GM18498 (cell line): ENCODE results near the gene ZNF280A.

ENCODE experiments used
- ATAC-seq: cut with Tn5 transposase; IDR thresholded peaks from one replicate; pipeline ENCODE4 v1.9.1; 2021; ENCODE audit warnings: mild to moderate bottlenecking, moderate library complexity; ENCODE audit not compliant: unreplicated experiment

Gene ZNF280A, protein sequence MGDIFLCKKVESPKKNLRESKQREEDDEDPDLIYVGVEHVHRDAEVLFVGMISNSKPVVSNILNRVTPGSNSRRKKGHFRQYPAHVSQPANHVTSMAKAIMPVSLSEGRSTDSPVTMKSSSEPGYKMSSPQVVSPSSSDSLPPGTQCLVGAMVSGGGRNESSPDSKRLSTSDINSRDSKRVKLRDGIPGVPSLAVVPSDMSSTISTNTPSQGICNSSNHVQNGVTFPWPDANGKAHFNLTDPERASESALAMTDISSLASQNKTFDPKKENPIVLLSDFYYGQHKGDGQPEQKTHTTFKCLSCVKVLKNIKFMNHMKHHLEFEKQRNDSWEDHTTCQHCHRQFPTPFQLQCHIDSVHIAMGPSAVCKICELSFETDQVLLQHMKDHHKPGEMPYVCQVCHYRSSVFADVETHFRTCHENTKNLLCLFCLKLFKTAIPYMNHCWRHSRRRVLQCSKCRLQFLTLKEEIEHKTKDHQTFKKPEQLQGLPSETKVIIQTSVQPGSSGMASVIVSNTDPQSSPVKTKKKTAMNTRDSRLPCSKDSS

DNA sequence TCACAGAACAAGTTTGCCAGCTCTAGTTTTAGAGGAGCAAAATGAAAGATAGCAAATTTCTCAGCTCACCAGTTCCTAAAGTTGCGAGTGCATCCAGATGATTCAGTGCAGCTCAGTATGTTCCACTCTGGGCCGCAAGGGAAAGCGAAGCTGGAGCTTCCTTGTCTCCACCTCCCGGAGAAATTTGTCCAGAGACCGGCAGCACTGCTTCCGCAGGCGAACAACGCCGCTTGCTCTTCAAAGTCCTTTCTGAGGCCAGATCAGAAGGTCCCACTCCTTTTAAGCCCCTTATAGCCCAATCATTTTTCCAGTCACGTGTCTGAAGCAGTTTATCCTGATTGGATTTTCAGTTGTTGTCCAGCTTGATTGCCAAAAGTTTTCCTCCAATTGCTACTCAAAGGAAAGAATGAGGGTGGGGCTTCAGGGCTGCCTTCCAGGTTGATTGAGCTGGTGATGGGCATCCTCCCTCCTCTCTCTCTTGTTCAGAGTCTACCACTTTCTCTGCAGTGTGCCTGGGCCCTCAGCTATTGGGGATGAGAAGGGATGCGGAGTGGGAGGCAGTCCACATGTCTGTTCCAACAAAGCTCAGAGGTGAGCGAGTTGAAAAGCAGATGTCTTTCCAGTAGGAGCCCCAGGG is at the start of gene ZNF280A:
ZNF280A (minus strand) TSS at position 251 of the 637 bp plus-strand sequence. CDS start 4,640 bp downstream, outside the sequence.
- no peak for ATAC-seq

DNA sequence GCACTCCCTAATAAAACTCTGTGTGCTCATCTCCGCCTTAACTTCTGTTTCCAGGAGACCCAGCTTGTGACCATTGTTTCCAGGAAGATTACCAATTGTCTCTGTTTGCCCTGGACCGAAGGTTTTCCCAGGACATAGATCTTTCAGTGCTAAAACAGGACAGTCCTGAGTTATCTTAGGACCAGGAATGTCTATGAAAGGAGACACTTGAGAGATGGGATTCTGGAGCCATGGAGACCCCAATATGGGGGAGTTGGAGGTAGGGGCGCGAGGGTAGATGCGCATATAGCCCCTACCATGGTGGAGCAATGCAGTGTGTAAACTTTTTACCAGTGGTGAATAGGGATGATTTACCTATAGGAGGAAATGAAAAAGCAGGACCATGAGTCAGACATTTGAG is 49.1 kb upstream of the ZNF280A start:
- ATAC-seq, result no peak

DNA sequence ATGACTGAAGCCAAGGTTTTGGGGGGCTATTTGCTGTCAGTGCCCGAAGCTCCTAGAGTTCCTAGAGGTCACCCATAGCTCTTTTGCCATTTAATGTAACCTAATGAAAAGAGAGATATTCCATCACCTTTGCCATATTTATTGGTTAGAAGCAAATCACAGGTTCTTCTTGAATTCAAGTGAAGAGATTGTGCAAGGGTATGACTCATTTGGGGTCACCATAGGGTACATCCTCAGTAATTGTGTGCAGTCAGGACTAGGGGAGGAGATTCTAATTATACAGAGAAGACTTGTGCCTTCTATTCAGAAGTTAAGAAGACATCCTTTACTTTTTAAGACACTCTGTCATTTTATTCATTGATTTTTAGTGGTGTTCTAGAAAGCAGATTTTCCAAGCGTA is 45.9 kb upstream of the ZNF280A start:
- no peak for ATAC-seq

DNA sequence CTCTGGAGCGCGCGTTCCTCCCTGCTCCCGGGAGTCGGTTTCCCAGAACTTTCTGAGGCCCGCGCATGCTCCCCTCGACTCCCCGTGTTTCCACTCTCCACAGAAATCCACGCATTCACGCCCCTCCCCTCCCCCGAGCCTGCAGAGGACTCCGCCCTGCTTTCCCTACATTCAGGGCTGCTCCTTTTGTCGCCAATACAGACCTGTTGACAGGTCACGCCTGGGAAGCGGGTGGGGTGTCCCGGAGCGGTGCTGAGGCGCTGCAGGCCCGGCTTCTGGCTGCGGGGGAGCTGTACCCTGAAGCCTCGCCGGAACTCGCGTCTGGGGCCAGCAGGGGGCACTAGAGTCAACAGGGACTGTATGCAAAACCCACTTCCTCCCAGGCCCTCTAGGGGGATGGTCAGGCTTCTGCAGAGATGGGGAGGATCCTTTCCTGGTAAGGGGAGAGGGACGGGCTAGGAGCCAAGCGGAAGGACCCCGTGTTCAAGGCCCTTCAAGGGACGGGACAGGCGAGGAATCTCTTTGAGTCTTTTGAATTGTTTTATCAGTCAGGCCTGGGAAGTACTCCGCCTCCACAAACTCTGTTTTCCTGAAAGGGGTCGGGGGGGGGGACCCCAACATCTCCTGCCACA is 39.0 kb upstream of the ZNF280A start, which contains the start of gene PRAME:
PRAME (minus strand) TSS at position 294 of the 632 bp plus-strand sequence. CDS start 2,433 bp downstream, outside the sequence.
- ATAC-seq, result no peak

DNA sequence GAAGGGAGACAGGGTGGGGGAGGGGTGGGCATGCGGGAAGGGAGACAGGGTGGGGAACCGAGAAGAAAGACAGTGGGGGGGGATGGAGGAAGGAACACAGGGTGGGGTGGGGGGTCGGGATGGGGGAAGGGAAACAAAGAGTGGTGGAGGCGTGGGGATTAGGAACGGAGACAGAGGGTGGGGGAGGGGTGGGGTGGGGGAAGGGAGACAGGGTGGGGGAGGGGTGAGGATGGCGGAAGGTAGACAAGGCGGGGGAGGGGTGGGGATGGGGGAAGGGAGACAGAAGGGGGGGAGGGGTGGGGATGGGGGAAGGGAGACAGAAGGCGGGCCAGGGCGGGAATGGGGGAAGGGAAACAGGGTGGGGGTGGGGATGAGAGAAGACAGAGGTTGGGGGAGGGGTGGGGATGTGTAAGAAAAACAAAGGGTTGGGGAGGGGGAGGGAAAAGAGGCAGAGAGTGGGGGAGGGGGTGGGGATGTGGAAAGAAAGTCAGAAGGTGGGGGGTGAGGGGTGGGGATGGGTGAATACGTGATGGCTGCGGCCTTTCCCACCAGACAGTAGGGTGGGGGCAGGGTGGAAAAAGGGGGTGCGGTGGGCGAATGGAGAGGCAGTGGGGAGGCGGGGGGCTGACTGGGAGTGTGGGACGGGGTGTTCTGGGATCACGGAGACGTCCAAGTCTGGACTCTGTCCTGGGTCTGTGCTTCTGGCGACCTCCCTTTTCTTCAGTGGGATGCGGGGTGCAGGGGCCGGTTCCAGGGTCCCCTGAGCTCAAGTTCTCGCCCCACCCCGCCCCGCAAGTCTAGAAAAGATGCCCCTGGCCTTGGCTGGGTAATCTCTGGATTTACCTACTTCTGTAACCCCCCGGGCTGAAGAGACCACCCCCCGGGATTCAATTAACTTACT is 38.3 kb upstream of the ZNF280A start:
- ATAC-seq, result no peak

DNA sequence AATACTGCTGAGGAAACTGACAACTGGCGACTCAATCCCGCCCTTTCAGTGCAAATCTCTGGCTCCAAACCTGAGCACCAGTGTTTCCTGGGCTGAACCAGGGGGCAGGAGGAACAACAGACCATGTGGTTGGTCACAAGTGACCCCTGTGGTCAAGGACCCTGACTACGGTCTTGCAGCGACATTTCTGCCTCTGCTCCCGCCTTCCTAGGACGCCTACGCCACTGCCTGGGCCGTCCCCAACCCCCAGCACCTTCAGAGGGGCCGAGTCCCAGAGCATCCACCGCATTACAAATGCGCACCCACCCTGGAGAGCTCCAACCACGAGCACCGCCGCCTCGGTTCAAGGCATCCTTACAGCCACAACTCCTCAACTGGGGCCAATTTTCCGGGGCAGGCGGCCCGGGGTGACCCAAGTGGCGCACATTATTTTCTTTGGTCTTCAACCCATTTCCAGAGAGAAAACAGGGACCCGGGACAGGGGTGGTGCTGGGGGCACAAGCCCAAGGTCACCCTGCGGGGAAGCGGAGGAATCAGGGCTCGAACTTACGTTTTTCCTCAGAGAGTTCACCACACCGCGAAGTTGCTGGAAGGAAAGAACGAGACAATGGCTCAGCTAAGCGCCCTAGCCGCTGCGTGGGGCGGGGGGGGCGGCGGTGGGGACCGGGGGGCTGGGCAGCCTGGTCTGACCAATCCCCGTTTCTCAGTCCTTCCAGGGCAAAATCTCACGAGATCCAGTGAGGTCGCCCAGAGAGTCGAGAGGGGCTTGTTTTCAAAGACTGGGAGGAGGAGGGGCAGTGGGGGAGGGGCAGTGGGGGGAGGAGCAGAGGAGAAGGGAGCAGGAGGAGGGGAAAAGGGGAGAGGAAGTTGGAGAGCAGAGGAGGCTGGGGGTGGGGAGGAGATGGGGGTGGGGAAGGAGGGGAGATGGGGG is 37.2 kb upstream of the ZNF280A start:
- no peak for ATAC-seq

DNA sequence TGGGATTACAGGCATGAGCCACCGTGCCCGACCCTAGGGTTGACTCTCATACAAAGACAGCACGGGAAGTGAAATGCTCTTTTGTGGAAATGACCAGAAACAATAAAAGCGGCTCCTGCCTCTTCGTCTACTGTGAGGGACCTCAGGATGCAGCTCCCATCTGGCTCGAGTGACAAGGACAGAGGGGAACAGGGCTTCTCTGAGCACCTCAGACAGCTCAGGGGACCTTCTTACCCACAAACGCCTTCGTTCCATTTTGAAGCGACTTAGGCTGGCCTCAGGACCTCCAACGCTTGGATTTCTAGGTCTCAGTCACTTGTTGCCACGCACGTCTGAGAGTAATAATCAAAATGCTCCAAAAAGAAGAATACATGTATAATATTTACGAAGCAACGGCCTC is 36.5 kb upstream of the ZNF280A start:
- no peak for ATAC-seq

DNA sequence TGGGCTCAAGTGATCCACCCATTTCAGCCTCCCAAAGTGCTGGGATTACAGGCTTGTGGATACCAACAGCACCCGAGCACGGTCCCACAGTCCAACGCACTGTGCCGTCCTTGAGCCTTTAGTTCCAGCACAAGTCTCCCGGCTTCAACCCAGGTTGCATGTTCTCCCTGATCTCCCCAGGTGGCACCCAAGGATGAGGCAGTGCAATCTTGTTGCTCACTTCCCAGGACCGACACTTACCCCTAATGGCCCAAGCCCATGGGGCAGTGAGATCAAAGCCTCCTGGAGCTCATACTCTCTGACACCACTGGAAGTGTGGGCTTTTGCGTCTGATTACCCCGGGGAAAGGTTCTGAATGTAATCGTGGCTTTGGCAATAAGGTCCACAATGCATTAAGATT is 35.5 kb upstream of the ZNF280A start:
- no peak for ATAC-seq

DNA sequence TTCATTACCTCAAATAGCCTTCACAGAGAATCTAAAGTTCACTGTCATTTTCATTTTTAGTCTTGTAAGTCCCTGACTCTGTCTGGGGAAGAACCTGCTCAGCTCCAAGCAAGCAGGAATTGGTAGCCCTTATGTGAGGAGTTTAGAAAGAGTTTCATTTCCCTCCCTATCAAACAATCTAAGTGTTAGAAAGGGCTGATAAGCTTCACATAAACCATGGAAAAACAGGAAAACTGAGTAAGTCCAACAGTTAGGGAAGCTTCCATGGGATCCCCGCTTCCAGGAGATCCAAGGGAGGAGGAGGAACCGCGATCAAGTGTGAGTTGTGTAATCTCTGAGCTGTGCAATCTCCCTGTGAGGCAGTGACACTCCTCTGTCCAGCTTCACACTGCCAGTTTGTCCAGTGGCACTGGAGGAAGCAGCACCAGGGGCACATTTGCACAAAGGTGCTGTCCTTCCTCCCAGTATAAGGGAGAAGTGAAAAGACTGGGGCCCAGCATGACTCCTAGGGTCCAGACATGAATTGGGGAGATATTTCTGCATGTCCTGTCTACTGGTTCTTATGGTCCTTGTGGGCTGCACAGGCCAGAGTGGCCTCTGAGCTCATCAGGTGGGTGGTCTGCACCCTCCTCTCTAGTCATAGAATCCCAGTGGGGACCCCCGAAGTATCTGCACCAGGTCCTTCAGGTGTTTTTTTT is 34.7 kb upstream of the ZNF280A start:
- ATAC-seq, result no peak

DNA sequence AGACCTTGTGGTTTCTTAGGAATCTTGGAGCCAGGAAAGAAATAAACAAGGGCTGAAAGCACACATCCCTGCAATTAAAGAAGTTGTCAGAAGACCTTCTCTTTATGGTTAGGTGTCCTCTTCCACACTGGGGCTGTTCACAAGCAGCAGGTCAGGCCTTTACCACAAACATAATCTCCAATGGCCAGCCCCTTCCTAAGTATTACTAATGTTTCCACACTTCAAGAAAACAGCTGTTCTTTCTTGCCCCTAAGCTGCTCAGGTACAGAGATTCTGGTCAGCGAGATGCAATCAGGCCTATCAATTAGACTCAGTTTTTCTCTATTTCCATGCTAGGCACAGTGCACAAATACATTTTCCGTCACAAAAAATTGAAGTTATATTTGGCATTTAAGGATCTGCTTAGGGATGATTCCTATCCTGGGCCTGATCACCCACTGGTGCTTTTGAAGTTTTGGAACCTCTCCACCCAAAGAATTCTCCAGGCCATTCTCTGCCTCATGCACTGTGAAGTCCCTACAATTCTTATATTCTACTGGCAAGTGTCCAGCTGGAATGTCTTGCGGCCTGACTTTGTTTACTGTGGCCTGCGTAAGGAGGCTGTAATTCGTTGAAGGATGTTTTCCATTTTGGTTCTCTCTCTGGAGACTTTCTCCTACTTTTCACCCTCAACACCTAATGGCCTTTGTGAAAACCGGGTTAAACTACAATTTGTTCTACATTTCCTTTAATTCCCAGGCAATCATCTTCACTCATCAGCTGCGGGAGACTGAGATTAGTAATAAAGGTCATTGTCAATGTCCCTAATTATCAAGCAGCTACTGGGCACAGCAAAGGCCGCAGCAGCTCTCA is 33.9 kb upstream of the ZNF280A start:
- ATAC-seq, result no peak

DNA sequence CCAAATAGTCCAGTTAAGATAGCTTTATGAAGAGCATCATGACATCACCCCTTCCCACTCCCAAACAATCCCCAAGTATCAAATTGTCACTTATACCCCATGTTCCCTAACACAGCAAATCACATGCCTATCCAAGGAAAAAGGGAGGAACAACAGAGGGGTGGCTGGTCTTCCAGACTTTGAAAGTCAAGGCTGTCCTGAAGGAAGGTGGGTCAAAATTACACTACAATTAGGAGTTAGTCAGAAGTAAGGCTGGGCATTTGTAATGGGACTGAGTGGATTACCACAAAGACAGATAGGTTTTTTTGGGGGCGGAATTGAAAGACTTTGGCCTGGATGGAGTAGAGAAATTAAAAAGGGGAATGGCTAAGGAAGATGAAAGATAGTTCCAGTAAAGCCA is 33.1 kb upstream of the ZNF280A start:
- ATAC-seq, result no peak

DNA sequence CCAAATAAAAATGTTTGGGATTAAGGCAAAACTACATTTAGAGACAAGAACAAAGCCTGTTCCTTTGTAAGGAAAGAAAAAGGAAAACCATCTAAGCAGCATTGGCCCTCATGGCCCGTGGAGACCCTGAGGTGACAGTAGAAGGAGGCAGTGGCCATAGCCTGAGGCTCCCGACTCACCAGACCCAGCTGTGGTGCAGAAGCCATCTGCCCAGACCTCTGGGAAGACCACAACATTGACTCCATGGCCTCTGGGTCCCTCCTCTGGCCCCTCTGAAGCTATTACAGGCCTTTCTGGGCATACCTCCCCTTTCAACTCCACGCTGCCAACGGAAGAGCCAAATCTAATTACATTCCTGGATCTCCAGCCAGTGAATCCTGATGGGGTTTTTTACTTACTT is 32.6 kb upstream of the ZNF280A start:
- no peak for ATAC-seq

DNA sequence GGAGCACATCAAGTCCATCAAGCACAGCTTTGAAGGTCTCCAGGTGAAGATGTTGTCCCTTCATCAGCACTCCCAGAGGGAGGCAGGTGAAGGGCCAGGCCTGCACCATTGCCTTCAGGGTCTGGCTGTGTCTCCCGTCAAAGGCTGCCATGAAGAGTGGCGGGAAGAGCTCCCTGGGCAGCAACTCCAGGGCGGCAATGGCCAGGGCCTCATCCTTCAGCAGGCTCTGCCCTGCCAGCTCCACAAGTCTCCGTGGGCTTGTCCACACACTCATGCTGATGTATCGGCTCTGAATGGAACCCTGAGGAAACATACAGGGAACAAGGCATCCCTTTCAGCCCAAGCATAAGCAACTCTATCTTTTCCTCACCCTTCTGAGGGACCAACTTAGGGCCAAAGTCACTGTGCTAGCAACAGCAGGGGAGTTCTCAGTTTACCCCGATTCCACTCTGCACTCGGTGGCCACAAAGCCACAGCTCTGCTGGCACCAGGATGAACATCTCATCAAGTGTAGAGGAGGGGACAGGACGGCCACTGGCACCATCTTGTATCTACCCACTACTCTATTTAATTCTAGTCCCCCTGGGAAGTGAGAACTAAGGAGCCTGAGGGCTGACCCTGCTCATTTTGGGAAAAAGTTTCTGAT is 30.8 kb upstream of the ZNF280A start:
- no peak for ATAC-seq

DNA sequence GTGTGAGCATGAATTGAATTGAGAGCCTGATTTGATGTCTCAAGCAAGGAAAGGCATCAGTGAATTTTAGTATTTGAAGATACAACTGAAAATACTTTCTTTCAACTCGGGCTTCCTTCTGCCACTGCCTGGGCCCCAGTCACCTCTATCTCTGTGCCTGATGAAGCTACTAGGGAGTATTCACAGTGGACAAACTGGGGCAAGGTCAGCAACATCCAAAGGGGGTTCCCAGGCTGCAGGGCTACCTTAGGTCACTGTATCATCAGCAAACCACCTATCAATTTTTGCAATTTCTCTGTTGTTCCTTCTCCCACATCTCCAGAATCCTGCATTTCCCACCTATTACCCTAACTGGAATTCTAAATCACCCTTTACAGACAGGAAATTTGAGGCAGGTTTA is 28.8 kb upstream of the ZNF280A start:
- no peak for ATAC-seq

DNA sequence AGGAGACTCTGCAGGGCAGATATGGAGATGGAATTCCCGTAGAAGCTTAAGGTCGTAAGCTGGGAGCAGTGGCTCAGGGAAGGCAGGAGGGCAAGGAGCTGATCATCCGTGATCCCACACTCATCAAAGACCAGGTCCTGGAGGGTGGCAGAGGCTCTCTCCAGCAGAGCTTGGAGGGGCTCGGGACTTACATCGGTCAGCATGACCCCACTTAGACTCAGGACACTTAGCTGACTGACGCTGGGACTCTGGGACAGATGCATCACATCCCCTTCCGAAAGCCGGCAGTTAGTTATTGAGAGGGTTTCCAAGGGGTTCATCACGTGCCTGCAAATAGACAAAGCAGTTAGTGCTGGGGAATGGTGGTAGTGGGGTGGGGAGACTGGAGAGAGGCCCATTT is 28.2 kb upstream of the ZNF280A start:
- no peak for ATAC-seq

DNA sequence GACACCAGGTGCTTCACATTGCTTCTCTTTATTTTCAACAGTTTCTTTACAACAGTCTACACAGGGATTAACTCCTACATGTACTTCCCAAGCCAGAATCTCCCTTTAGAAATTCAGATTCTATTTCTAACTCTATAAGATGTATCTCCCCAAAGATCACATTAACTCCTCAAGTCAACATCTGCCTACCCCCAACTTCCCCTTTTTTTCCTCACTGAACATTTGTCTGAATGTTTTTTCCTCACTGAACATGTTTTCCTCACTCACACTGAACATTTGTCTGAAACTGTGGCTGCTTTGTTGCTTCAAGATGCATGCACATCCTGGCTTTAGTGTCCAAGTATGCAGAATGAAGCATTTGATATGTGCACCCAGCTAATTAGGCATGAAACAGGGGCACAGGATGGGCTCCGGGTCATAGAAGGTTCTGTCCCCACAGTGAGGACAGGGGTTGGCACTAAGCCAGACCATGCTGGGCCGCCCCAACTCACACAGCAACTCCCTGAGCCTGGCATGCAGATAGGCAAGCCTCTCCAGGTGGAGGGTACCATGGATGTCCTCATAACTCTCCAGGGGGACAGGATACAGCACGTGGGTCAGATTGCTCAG is 27.7 kb upstream of the ZNF280A start:
- ATAC-seq, result no peak

DNA sequence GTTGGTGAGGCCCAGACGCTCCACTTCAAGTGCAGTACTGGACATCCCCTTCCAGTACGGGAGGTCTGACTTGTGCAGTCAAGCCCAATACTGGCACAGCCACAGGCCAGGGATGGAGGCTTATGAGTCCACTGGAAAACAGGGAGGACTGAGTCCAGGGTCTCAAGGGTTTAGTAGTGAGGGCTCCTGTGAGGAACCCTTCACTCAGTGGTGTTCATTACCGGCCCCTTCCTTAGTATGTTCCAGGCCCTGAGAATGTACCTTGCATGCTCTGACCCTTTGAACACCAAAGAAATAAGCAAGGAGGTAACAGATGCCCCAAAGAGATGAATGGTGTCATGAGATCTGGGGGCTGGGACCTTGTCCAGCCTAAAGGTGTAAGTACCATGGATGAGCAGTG is 27.2 kb upstream of the ZNF280A start:
- no peak for ATAC-seq
